HG02938 (cell line): Measurements from ENCODE around the gene TMEM258.

Experiments
- ATAC-seq: cut with Tn5 transposase; IDR thresholded peaks from one replicate; pipeline ENCODE4 v1.9.1; 2021; ENCODE audit warnings: mild to moderate bottlenecking, moderate library complexity; ENCODE audit not compliant: unreplicated experiment

Gene TMEM258

GRCh38 chr11:61777234-61778090 lies 14.9 kb downstream of the TMEM258 start:
- ATAC-seq = no peak

- ATAC-seq = no peak
Observed at GRCh38 chr11:61776561-61777075, 15.8 kb downstream of the TMEM258 start.

GRCh38 chr11:61775606-61776554 lies 16.5 kb downstream of the TMEM258 start:
- no peak for ATAC-seq

GRCh38 chr11:61775106-61775505 lies 17.3 kb downstream of the TMEM258 start:
- no peak for ATAC-seq

- no peak for ATAC-seq
Observed at GRCh38 chr11:61774411-61774810, 18.0 kb downstream of the TMEM258 start.

- no peak for ATAC-seq
Observed at GRCh38 chr11:61773809-61774208, 18.6 kb downstream of the TMEM258 start.

GRCh38 chr11:61773356-61773755 lies 19.0 kb downstream of the TMEM258 start:
- ATAC-seq = no peak

- no peak for ATAC-seq
Observed at GRCh38 chr11:61771985-61772455, 20.4 kb downstream of the TMEM258 start.

GRCh38 chr11:61771195-61771894 lies 21.1 kb downstream of the TMEM258 start:
- ATAC-seq = no peak

GRCh38 chr11:61769946-61770683 lies 22.3 kb downstream of the TMEM258 start:
- ATAC-seq = no peak

- no peak for ATAC-seq
Observed at GRCh38 chr11:61769169-61769920, 23.1 kb downstream of the TMEM258 start.

GRCh38 chr11:61768376-61769076 lies 23.9 kb downstream of the TMEM258 start:
- ATAC-seq = no peak

GRCh38 chr11:61766353-61766841 lies 26.0 kb downstream of the TMEM258 start:
- ATAC-seq = no peak

GRCh38 chr11:61765550-61766253 lies 26.7 kb downstream of the TMEM258 start:
- ATAC-seq = no peak

- no peak for ATAC-seq
Observed at GRCh38 chr11:61764606-61765260, 27.7 kb downstream of the TMEM258 start.

- no peak for ATAC-seq
Observed at GRCh38 chr11:61763930-61764605, 28.3 kb downstream of the TMEM258 start.

- no peak for ATAC-seq
Observed at GRCh38 chr11:61762798-61763197, 29.6 kb downstream of the TMEM258 start.
